Activated naive CD4-positive, alpha-beta T cell (primary cell): ENCODE results near the gene RHCG.
"Not testable (repeated sequence)": the region's sequence is repeated elsewhere in the genome, so short reads cannot be mapped to it uniquely, and the experiment has no call there.

ENCODE experiments used
- DNase-seq, 4 experiments: peaks; one replicate each; lab custom pipeline; 2025; lab: John Stamatoyannopoulos, UW

Gene RHCG

GRCh38 chr15:89477411-89478242 is 18.8 kb downstream of the RHCG start:
- DNase-seq = no peak

- DNase-seq = no peak
These were observed 20.7 kb downstream of the RHCG start for GRCh38 chr15:89475661-89476060.

- DNase-seq = no peak
These were observed 23.6 kb downstream of the RHCG start for GRCh38 chr15:89472785-89473256.

DNA sequence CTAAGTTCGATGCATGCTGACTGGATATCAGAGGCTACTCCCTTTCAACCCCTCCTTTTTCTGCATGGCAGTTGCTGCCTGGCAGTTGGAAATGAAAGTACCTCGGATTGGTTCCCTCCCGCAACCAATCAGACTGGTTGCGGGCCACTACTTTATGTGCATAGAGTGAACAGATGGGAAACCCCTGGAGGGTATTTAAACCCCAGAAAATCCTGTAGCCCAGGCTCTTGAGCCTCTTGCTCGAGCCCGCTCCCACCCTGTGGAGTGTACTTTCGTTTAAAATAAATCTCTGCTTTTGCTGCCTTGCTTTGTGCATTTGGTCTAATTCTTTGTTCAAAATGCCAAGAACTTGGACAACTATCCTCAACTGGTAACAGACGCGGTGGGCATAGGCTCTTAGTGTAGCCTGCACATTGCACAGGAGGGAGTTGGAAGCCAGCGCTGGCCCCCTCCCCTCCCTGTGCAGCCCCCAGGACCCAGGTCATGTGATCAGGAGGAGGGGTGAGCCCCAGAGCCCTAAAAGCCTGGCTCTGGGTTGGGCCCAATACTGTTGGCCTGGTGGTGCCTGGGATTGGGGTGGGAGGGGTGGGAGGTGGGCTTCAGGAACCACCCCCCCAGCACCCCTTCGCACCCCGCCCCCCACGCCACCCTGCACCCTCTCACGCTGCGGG is 26.8 kb downstream of the RHCG start:
- no peak for DNase-seq

DNA sequence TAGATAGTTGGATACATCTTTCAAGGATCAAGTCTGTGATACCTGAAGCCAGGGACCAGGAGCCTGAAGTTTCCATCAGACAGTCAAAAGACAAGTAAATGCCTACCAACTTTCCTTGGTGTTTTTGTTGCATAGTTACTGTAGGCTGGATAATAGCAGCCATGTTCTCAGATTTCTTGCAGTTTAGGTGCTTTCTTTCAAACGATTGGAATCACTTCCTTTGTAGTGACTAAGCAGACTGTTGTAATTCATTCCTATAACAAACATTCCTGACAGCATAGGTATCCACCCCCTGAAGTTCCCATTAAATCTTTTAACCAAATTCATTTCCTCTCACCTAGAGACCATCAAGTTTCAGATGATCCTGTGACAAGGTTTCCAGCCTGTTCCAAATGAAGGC is 27.6 kb downstream of the RHCG start:
- not testable (repeated sequence) for DNase-seq

- no peak for DNase-seq
These were observed 33.3 kb downstream of the RHCG start for GRCh38 chr15:89463113-89463512.

DNA sequence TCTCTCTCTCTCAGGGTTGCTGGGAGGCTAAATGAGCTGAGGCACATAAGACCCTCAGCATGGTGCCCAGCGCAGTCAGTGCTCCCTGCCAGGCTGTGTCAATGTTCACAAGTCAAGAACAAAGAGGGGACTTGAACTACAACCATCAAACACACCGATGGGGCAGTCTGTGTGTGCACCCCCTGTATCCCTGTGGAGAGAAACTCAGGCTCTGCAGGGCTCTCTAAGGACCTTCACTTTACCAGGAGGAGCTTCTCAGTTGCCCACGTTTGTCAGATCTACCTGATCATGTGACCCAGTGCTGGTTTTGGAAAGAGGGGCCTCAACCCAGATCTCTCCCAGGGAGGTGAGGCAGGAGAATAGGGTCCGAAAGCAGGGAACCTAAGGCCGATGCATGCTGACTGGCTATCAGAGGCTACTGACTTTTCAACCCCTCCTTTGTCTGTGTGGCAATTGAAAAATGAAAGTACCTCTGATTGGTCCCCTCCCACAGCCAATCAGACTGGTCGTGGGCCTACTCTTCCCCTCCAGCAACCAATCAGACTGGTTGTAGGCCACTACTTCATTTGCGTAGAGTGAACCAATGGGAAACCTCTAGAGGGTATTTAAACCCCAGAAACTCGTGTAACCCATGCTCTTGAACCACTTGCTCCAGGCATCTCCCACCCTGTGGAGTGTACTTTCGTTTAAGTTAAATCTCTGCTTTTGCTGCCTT is 34.0 kb downstream of the RHCG start:
- DNase-seq = no peak

GRCh38 chr15:89461386-89461785 is 35.0 kb downstream of the RHCG start:
- no peak for DNase-seq

GRCh38 chr15:89460048-89460447 is 36.3 kb downstream of the RHCG start:
- DNase-seq = no peak

- DNase-seq = no peak
These were observed 36.9 kb downstream of the RHCG start for GRCh38 chr15:89459271-89460038.

DNA sequence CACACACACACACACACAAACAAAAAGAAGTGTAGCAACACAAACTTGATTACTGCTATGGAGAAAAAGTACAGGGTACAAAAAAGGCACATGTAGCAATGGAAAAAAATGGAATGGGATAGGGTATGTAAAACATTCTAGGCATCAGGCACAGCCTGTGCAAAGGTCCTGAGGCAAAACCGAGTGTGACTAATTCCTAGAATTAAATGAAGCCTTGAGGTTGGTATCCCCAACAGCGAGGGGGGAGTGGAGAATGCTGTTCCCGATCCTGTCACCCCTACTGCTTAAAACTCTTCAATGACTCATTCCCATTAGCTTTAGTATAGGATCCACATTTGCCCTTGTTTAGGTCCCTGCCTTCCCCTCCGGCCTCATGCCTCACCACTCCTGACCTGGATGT is 37.9 kb downstream of the RHCG start:
- no peak for DNase-seq

DNA sequence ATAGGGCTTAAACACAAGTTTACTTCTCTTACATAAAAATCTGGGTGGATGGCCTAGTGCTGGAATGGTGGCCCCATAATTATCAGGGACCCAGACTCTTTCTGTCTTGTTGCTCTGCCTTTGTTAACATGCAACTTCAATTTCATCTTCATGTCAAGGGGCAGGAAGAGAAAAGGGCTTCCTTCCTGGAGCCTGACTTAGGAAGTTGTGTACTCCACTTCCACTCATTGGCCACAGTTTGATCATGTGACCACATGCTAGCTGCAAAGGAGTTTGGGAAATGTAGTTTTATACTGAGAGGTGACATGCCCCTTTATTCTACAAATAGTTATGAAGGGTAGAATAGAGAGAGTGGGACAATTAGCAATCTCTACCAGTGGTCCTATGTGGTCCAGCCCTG is 39.3 kb downstream of the RHCG start:
- DNase-seq = no peak

GRCh38 chr15:89455535-89455934 is 40.8 kb downstream of the RHCG start:
- DNase-seq = no peak

DNA sequence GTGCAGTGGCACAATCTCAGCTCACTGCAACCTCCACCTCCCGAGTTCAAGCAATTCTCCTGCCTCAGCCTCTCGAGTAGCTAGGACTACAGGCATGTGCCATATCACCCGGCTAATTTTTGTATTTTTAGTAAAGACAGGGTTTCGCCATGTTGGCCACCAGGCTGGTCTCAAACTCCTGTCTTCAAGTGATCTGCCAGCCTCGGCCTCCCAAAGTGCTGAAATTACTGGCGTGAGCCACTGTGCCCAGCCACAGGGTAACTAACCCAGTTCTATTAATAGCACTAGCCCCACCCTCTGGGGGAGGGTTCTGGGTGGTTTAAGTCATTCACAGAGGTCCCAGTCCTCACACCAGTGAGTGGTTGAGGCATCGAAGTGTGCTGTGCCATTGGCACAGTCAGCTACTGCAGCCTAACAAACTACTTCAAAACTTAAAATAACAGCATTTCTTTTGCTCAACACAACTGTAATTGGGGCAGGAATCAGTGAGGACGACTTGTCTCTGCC is 44.0 kb downstream of the RHCG start:
- DNase-seq = no peak

GRCh38 chr15:89451846-89452245 is 44.5 kb downstream of the RHCG start:
- DNase-seq = no peak

- no peak for DNase-seq
These were observed 46.0 kb downstream of the RHCG start for GRCh38 chr15:89450076-89451006.

DNA sequence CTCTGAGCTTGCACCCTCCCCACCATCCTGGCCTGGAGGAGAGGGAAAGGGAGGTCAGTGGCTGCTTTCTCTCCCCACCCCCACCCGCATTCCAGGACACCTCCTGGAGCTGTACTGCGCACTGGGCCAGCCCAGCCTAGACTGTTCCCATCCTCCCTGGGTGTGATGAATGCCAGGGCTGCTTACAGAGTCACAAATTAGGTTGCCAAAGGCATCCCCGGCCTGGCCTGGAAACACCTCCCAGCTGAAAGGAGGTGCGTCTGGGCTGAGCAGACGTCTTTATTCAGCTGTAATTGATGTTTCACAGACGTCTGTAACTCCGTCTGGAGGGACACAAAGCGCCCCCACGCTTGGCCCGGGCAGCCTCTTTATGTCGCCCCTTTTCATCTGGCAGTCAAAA is 47.6 kb downstream of the RHCG start:
- no peak for DNase-seq

DNA sequence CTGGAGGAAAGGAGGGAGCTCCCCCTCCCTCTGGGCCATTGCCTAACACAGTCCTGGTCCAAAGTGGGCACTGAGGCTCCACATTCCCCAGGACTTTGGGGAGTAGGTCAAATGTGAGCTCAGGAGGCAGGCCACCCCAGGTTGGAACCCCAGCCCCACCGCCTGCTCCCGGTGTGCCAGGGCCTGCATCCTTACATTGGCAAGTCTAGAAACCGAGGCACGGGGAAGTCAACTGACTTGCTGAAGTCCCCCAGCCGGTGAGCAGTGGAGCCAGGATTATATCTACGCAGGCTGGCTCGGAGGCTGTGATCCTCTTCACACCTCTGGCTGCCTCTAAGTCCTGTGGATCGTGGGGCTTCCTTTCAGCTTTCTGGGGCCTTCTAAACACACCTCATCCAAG is 48.7 kb downstream of the RHCG start:
- no peak for DNase-seq

GRCh38 chr15:89446255-89446891 is 50.0 kb downstream of the RHCG start:
- DNase-seq = no peak

GRCh38 chr15:89445518-89445917 is 50.9 kb downstream of the RHCG start:
- no peak for DNase-seq
